BE2C (cell line): Measurements from ENCODE around the gene CNOT8.

Experiments used
- DNase-seq: peaks from one replicate; pipeline ENCODE4 v3.0.0-alpha.2; 2020
- H3K27me3 ChIP-seq: fragments of 250-450 bp; sonication (Bioruptor Pico); 2 replicates; pipeline ENCODE4 v1.5.1; 2020; ENCODE audit warnings: mild to moderate bottlenecking
- H3K36me3 ChIP-seq: fragments of 250-450 bp; sonication (Bioruptor Pico); 2 replicates; pipeline ENCODE4 v1.5.1; 2020; ENCODE audit warnings: mild to moderate bottlenecking
- H3K4me1 ChIP-seq: fragments of 250-450 bp; sonication (Bioruptor Pico); 2 replicates; pipeline ENCODE4 v1.5.1; 2020
- H3K4me3 ChIP-seq: 2 replicates; pipeline ENCODE4 v1.5.1; 2011; ENCODE audit warnings: low read depth, low read length
- H3K9me3 ChIP-seq: fragments of 250-450 bp; sonication (Bioruptor Pico); 2 replicates; pipeline ENCODE4 v1.5.1; 2020
- TF ChIP-seq, protein P1 (sequence below): IDR thresholded peaks from 2 replicates; pipeline ENCODE4 v1.5.1; 2012; ENCODE audit warnings: mild to moderate bottlenecking, low read depth, low read length

CNOT8 gene

DNA sequence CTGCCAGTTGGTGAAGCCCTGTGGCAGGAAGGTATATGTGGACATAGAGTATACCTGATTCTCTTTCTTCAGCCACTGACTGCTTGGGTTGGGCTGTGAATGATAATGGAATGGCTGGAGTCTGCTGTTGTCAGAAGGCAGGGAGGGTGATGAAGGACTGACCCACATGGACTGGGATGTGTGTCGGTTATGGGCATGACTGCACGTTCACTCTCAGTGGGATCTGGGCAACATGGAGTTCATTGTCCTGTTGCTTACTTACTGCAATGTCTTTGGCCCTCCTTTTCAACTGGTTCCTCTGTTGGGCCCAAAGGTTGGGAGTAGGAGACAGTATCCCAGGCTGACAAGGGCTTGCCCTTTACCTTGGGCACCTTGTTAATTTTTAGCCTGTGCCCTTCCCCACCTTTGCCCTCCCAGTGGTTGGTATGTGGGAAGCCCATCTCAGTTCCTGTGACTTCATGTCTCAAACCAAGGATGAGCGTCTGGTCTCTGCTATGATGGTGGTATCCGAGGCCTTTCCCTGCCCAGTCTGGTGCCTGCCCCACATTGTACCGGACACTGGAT lies 42.7 kb upstream of the CNOT8 start:
- Histone ChIP-seq H3K27me3 (no peaks in the 10 kb centered on the region), H3K4me1 (peaks cover 8% of the 10 kb centered on the region; the same call in 1 of the 2 replicates), H3K4me3 (no peak overlapping the region), H3K9me3 (no peaks in the 10 kb centered on the region), H3K36me3 (peaks cover 94% of the 10 kb centered on the region)
- DNase-seq = no peak
- TF ChIP-seq, protein P1, sequence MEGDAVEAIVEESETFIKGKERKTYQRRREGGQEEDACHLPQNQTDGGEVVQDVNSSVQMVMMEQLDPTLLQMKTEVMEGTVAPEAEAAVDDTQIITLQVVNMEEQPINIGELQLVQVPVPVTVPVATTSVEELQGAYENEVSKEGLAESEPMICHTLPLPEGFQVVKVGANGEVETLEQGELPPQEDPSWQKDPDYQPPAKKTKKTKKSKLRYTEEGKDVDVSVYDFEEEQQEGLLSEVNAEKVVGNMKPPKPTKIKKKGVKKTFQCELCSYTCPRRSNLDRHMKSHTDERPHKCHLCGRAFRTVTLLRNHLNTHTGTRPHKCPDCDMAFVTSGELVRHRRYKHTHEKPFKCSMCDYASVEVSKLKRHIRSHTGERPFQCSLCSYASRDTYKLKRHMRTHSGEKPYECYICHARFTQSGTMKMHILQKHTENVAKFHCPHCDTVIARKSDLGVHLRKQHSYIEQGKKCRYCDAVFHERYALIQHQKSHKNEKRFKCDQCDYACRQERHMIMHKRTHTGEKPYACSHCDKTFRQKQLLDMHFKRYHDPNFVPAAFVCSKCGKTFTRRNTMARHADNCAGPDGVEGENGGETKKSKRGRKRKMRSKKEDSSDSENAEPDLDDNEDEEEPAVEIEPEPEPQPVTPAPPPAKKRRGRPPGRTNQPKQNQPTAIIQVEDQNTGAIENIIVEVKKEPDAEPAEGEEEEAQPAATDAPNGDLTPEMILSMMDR = no peak

DNA sequence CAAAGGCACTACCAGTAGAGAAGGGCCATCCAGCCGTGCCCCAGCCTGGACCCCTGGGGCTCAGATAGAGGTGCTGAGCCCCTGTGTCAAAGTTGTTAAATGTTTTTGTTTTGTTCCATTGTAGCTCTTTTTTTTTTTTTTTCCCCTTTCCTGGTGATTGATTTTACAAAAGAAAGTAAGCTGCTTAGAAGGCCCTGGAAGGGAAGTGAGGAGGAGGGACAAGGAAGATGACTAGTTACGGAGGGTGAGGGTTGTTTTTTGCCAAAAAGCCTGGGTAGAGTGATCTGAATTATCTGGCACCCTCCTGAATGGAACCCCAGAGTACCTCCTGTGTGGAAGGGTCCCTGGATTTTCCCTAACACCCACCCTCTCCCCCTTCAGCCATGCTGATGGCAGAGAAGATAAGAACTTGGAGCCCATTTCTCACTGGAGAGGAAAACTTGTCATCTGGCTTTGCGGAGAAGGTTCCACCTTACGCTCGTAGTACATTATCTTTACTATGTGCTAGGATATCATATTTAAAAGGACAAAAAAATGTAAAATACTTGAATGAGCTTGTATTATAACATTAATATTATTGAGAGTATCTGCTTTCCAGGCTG lies 41.4 kb upstream of the CNOT8 start:
- Histone ChIP-seq H3K9me3 (no peaks in the 10 kb centered on the region), H3K4me1 (peaks cover 2% of the 10 kb centered on the region; the same call in 1 of the 2 replicates), H3K4me3 (no peak overlapping the region), H3K27me3 (no peaks in the 10 kb centered on the region), H3K36me3 (peaks cover 94% of the 10 kb centered on the region)
- TF ChIP-seq, protein P1 = no peak
- no peak for DNase-seq

DNA sequence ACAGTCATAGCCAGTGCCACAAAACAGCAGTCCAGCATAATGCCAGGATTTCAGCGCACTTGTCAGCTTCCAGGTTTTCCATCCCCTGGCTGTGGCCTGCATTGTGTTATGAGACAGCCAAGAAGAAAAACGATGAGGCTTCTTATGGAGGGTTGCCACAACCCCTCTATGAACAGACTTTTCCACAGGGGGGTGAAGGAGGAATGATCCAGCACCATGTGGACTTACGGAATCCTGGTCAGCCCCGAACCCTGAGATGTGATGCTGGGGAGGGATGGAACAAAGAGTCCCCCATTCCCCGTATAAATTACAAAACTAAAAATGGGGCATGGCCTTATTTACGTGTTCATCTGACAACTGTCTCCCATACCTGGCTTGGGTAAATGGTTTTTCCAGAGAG lies 40.6 kb upstream of the CNOT8 start:
- Histone ChIP-seq H3K4me1 (no peaks in the 10 kb centered on the region), H3K27me3 (no peaks in the 10 kb centered on the region), H3K9me3 (no peaks in the 10 kb centered on the region), H3K4me3 (no peak overlapping the region), H3K36me3 (peaks cover 94% of the 10 kb centered on the region)
- DNase-seq = no peak
- TF ChIP-seq, protein P1 = no peak

DNA sequence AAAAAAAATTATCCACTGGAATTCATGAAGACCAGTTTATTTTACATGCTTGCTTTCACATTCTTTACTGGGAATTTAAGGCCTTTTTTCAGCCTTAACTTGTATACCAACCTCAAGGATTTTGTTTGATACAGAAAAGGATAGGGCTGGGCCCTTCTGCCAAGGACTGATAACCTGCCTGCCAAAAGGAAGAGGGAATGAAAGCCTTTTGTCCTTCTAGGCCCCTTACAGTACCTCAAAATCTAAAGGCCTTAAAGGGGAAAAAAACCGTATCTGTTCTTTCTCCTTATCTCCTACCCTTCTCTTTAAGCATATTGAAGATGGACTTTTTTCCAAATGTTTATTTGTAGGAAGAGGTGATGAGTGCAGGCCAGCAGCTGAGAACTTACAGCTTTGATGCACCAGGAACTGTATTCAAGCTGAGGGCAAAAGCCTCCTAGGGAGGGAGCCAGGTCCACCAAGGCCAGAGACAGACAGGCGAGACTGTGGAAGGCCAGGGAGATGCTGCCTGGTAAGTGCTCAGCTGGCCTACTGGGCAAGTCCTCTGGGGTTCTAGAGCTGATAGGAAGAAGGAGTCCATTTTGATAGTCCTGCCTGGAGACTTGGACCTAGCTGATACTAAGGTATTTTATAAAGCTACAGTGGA lies 39.8 kb upstream of the CNOT8 start:
- Histone ChIP-seq H3K4me1 (no peaks in the 10 kb centered on the region), H3K27me3 (no peaks in the 10 kb centered on the region), H3K9me3 (no peaks in the 10 kb centered on the region), H3K36me3 (peaks cover 94% of the 10 kb centered on the region), H3K4me3 (no peak overlapping the region)
- TF ChIP-seq, protein P1 = no peak
- DNase-seq = no peak

DNA sequence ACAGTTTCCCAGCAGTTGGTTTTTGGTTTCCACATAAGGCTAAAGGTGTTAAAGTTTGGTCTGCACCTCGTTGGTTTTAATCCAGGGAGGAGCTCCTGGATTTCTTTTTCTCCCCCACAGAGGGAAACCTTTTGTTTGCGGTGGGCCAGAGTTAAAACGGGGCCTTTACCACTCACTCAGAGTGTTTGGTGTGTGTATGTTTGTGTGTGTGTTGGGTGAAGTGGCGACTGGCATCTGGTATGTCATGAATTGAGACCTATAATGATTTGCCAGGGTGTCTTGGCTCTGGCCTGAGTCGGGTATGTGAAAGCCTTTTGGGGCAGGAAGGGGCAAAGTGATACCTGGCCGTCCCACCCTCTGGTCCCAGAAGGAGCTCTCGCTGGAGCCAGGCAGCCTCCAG lies 38.9 kb upstream of the CNOT8 start:
- H3K36me3 ChIP-seq = peaks cover 93% of the 10 kb centered on the region

More for the DNA sequence above, 38.9 kb upstream of the CNOT8 start:
- DNase-seq = no peak
- Histone ChIP-seq H3K4me3 (no peak overlapping the region), H3K4me1 (no peaks in the 10 kb centered on the region), H3K27me3 (no peaks in the 10 kb centered on the region), H3K9me3 (no peaks in the 10 kb centered on the region)
- TF ChIP-seq, protein P1 = no peak
